Breast epithelium (tissue), 4 donors: Measurements from ENCODE around the gene NPTXR. TPM values are rescaled to one million over a fixed set of nuclear protein-coding genes. Genes with fewer than 3 reads are reported as not detected.
"Not testable (repeated sequence)": the region's sequence is repeated elsewhere in the genome, so short reads cannot be mapped to it uniquely, and the experiment has no call there.

Experiments
- DNase-seq, 2 donors: peaks; one replicate each; pipeline ENCODE4 v3.0.0-alpha.2; 2019; ENCODE audit warnings: low spot score in 2 of 2
- H3K27ac ChIP-seq, 2 donors: fragments of 200-600 bp; sonication (generic) in 1 of 2; one replicate each; pipeline ENCODE4 v1.5.1; 2016 to 2019; ENCODE audit warnings: mild to moderate bottlenecking in 1 of 2
- H3K27me3 ChIP-seq, 2 donors: fragments of 200-600 bp; sonication (generic) in 1 of 2; one replicate each; pipeline versions ENCODE4 v1.5.1 to v1.6.0; 2017 to 2019; ENCODE audit warnings: control low read depth in 1 of 2, mild to moderate bottlenecking in 1 of 2
- H3K36me3 ChIP-seq: fragments of 200-600 bp; one replicate; pipeline ENCODE4 v1.5.1; 2019
- H3K4me1 ChIP-seq, 2 donors: fragments of 200-600 bp; sonication (generic); one replicate each; pipeline ENCODE4 v1.5.1; 2016 to 2019; ENCODE audit warnings: control low read depth in 1 of 2
- H3K4me3 ChIP-seq, 3 donors: fragments of 200-600 bp; sonication (generic); 1 replicate in 2 of 3; 2 replicates in 1 of 3; pipeline ENCODE4 v1.5.1; 2016 to 2019; ENCODE audit warnings: mild to moderate bottlenecking in 3 of 3, moderate library complexity in 2 of 3
- H3K9me3 ChIP-seq, 2 donors: fragments of 200-600 bp; sonication (generic) in 1 of 2; one replicate each; pipeline ENCODE4 v1.5.1; 2016 to 2019; ENCODE audit warnings: control low read depth in 1 of 2
- CTCF ChIP-seq, 3 donors: fragments of 450-650 bp; IDR thresholded peaks; one replicate each; pipeline ENCODE4 v1.5.1; 2016 to 2017; ENCODE audit warnings: antibody characterized with exemption in 3 of 3, mild to moderate bottlenecking in 3 of 3, moderate library complexity in 3 of 3
- POLR2A ChIP-seq: fragments of 450-650 bp; IDR thresholded peaks from one replicate; pipeline ENCODE4 v1.6.1; 2016; ENCODE audit warnings: antibody characterized with exemption, mild to moderate bottlenecking, moderate library complexity
- POLR2AphosphoS5 ChIP-seq, 3 donors: sonication (generic); formaldehyde crosslinking; IDR thresholded peaks; one replicate each; pipeline ENCODE4 v1.6.1; 2017; ENCODE audit warnings: antibody characterized with exemption in 3 of 3
- intact Hi-C: fragments of 100-400 bp; cut with DNase I; formaldehyde crosslinking; loops from one replicate; pipeline ENCODE4 v1.15.1; 2023; ENCODE audit warnings: low total_unique reads
- total RNA-seq, 3 donors: library from RNA; depleted of rRNA; stranded (reverse); fragments of >200 nt; gene quantifications; one replicate each; pipeline ENCODE4 v1.1.0, GENCODE V29; 2016

The NPTXR gene
- total RNA-seq, 3 donors from 2014 or later, result 3.7 to 4.6 (median 4.5) TPM

GRCh38 chr22:38815842-38816241 lies 28.0 kb downstream of the NPTXR start:
- Histone ChIP-seq H3K4me1 (no peaks in the 10 kb centered on the region), H3K27me3 (no peaks in the 10 kb centered on the region)
- no peak for TF ChIP-seq CTCF (IDR thresholded peaks at IDR 0.05)
- no peak for TF ChIP-seq POLR2AphosphoS5 (IDR thresholded peaks at IDR 0.05)
- TF ChIP-seq POLR2A, result no peak

GRCh38 chr22:38811241-38811640 lies 32.6 kb downstream of the NPTXR start:
- Histone ChIP-seq H3K36me3 (no peaks in the 10 kb centered on the region), H3K4me3 (no peak overlapping the region), H3K27me3 (no peaks in the 10 kb centered on the region), H3K27ac (no peak overlapping the region), H3K4me1 (no peaks in the 10 kb centered on the region), H3K9me3 (peaks cover 7 to 11% of the 10 kb centered on the region in 2 donors)
- TF ChIP-seq POLR2AphosphoS5 (IDR thresholded peaks at IDR 0.05), result no peak
- no peak for TF ChIP-seq POLR2A
- no peak for TF ChIP-seq CTCF (IDR thresholded peaks at IDR 0.05)
- no peak for DNase-seq
- intact Hi-C loops, result no loop called here

More at GRCh38 chr22:38815842-38816241, 28.0 kb downstream of the NPTXR start:
- no peaks in the 10 kb centered on the region for H3K36me3 ChIP-seq
- H3K9me3 ChIP-seq, result no peaks in the 10 kb centered on the region
- intact Hi-C loops, result no loop called here
- H3K27ac ChIP-seq, result no peak overlapping the region
- no peak overlapping the region for H3K4me3 ChIP-seq
- no peak for DNase-seq

GRCh38 chr22:38805041-38805593 lies 38.7 kb downstream of the NPTXR start:
- H3K9me3 ChIP-seq, H3K27ac ChIP-seq, H3K36me3 ChIP-seq, DNase-seq, H3K27me3 ChIP-seq, intact Hi-C loops, H3K4me1 ChIP-seq, H3K4me3 ChIP-seq: not testable (repeated sequence)

GRCh38 chr22:38802671-38803121 lies 41.1 kb downstream of the NPTXR start:
- Histone ChIP-seq H3K4me3 (no peak overlapping the region), H3K9me3 (no peaks in the 10 kb centered on the region), H3K36me3 (no peaks in the 10 kb centered on the region), H3K27ac (peak overlapping the region in 1 of 2 donors; percentile 43), H3K27me3 (no peaks in the 10 kb centered on the region), H3K4me1 (no peaks in the 10 kb centered on the region)
- intact Hi-C loops, result loop anchor here (2.0 kb wide), 1 partner anchor 50 kb away; no protein-coding TSS in a partner anchor
- DNase-seq, result peak; percentile 64 to 76
- no peak for TF ChIP-seq CTCF (IDR thresholded peaks at IDR 0.05)
- peak; percentile 44 to 62 (median 59) for TF ChIP-seq POLR2AphosphoS5 (IDR thresholded peaks at IDR 0.05)

GRCh38 chr22:38799265-38800002 lies 44.4 kb downstream of the NPTXR start:
- Histone ChIP-seq H3K4me3 (no peak overlapping the region), H3K36me3 (no peaks in the 10 kb centered on the region), H3K9me3 (no peaks in the 10 kb centered on the region), H3K4me1 (no peaks in the 10 kb centered on the region), H3K27ac (no peak overlapping the region), H3K27me3 (no peaks in the 10 kb centered on the region)
- TF ChIP-seq POLR2AphosphoS5 (IDR thresholded peaks at IDR 0.05) (no peak), CTCF (IDR thresholded peaks at IDR 0.05) (no peak), POLR2A (no peak)
- no peak for DNase-seq
- intact Hi-C loops, result no loop called here
